ENCODE results near the gene SUPV3L1.
"Not testable (repeated sequence)": the region's sequence is repeated elsewhere in the genome, so short reads cannot be mapped to it uniquely, and the experiment has no call there.

SUPV3L1 gene

DNA sequence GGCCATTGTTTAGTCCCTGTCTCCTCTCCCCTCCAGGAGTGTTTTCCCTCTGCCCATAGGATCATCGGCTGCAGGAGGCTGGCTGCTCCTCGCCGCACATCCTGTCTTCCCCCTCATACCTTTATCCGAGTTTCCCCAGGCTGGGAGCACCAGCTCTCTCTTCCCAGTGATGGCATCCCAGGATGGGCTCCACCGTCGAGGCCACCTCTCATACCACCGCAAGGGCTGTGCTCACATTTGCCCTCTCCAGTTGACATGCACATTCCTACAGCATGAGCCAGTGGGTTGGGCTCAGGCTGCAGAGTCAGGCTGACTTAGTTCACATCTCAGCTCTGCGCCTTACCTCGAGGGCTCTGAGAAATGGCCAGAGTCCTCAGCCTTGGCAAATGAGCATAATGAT is 52.2 kb downstream of the SUPV3L1 start:
- DNase-seq (ENCODE audit: low spot score): no peak

DNA sequence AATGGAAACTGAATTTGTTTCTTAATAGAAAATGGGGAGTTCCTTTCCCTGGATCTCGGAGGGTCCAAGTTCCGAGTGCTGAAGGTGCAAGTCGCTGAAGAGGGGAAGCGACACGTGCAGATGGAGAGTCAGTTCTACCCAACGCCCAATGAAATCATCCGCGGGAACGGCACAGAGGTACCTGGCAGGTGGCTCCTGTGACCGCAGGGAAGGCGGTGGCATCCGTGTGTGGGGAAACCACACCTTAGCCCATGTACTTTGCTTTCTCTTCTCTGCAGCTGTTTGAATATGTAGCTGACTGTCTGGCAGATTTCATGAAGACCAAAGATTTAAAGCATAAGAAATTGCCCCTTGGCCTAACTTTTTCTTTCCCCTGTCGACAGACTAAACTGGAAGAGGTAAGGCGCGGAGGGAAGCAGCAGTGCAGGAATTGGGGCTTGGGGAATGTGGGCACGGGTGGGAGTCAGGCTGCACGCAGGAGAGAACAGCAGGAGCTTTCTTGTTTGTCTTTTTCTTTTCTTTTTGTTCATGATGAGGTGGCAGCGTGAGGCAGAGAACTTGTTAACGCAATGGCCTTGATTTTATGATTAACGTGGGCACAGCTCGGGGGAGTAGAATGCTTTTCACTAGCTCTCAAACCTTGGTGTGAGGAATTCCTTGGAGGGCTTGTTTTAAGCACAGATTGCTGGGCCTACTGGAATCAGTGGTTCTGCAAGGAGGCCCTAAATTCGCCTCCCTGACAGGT is 52.9 kb downstream of the SUPV3L1 start:
- DNase-seq (ENCODE audit: low spot score): no peak

DNA sequence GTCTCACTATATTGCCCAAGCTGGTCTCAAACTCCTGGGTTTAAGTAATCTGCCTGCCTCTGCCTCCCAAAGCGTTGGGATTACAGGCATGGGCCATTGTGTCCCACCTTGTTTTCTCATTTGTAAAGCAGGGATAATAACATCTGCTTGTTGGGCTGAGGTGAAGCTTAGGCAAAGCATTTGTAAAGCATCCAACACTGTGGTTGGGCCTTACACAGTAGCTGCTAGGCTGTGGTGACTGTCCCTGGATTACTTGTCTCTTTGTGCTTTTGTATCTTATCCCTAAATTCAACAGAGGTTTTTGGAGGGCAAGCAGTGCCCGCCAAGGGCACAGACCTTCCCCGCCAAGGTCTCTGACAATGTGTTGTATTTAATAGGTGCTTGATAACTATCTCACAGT is 54.4 kb downstream of the SUPV3L1 start:
- no peak for DNase-seq (ENCODE audit: low spot score)

DNA sequence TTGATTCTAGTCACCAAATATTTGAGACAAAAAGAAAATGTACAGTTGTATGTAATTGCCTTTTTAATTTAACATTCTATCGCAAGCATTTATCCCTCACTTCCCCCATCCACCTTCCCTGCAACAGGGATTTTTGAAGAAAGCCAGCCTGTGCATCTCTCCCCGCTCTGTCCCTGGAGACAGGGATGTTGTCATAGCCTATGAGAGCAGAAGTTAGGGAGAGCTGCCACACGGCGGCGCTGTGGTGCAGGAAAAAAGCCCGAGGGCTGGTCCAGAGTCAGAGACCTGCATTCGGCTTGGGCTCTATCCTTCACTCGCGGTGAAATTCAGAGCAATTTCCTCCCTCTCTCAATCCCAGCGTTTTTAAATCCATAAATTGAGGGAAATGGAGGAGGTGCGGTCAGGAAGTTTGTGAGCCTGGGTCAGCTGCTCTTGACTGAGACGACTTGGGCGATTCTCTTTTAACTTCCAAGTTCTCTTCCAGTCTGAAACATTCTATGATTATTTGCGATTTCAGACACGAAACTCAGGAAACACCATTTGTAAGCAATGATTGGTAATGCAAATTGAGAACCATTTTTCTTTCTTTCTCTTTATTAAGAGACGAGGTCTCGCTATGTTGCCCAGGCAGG is 57.6 kb downstream of the SUPV3L1 start:
- peak; percentile 87 for DNase-seq (ENCODE audit: low spot score)

DNA sequence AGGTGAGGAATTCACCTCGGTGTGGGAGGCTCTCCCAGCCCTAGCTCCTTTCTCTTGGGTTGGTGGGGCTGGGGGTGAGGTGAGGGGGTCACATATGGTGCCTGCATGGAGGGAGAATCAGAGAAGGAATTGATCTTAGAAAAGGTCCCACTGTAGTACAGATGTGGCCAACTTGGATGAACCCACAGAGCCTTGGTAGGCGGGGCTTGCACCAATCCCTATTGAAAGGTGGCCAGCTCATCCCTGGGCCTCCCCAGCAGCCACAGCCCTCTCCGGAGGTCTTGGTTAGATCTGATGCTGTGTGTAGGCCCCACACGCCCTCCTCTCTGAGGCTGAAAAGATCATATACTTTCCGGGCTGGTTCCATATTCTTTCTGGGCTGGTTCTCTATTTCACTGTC is 59.1 kb downstream of the SUPV3L1 start:
- no peak for DNase-seq (ENCODE audit: low spot score)

DNA sequence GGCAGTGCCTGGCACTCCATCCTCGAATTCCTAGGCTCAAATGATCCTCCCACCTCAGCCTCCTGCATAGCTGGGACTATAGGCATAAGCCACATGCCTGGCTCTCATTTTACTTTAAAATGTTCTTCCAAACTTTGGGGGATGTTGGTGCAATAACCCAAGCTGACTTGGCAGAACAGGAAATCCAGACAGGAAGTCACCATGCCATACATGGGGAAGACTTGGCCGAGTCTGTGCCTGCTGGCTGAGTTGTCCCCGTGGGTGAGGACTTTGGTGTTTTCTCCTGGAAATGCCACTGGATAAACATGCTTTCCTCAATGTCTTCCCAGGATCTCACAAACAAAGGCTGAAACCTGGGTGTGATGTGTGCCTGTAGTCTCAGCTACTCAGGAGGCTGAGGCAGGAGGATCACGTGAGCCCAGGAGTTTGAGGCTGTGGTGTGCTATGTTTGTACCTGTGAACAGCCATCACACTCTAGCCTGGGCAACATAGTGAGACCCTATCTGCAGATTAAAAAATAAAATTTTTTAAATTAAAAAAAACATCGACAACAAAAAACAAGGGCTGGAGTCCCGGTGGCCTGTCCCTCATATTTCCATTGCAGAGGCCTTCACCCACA is 59.9 kb downstream of the SUPV3L1 start:
- DNase-seq (ENCODE audit: low spot score): no peak

DNA sequence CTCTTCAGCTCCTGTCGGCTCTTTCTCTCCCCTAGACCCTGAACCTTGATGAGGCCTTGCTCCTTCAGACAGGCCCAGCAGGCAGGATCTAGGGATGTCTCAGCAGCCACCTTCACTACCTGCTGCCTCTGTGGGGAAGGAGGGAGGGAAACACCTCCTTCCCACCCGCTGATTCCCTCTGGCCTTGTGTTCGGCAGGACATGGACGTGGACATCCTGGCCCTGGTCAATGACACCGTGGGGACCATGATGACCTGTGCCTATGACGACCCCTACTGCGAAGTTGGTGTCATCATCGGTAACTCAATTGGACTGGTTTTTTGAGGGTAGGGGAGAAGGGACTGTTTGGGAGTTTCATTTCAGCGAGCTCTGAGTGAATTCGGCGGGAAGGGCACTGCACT is 60.4 kb downstream of the SUPV3L1 start:
- DNase-seq (ENCODE audit: low spot score): no peak

DNA sequence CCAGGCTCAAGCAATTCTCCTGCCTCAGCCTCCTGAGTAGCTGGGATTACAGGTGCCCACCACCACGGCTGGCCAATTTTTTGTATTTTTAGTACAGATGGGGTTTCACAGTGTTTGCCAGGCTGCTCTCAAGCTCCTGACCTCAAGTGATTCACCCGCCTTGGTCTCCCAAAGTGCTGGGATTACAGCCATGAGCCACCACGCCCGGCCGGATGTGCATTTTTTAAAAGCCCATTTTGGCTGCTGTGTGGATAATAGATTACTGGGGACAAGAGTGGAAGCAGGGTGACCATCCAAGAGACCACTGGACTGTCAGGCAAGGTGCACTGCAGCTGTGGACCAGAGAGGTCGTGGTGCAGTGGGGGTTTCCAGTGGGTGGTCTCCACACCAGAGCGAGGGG is 61.5 kb downstream of the SUPV3L1 start:
- no peak for DNase-seq (ENCODE audit: low spot score)

DNA sequence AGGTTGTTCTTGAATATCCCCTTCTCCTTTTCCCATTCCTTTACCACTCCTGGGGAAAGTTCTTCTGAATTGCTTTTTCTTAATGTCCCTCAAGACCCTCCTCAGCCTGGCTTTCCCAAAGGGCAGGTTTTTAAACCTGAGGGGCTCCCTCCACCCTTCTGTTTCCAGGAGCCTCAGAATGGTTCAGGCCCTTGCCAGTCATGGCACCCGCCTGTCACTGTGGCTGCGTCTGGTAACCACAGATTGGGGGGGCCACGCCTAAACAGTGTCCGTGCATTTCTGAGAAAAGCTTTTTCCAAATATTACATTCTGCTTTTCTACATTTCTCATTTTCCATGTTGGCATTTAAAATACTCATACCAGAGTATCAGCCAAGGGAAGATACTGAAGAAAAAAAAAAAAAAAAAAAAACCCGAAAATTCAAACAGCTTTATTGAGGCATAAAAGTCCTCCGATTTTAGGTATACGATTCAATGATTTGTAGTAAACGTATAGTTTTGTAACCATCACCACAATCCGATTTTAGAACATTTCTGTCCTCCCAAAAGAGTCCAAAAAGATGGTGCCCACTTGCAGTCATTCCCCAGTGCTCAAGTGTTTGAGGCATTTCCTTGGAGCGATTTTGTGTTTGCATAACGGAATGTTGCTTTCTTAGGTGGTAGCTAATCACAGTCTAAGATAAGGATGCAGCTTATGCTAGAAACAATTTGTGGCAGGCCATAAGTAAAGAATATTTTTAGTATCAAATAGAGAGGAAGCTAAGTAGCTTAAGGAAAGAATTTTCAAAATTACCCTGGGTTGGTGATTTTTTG is 62.2 kb downstream of the SUPV3L1 start:
- no peak for DNase-seq (ENCODE audit: low spot score)

DNA sequence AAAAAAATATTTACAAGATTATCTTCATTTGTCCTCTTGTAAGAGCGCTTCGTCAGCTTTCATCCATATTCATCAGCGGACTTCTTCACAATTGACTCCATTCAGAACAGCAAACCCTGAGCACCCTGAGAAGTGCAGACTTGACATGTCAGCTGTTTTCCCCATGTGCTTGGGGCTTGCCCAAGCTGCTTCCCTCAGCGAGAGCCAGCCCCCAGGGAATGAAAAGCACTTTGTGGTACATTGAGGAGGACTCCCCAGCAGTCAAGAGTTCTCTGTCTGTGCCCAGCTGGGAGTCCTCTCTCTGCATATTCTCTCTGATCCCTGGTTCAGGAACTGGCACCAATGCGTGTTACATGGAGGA is 62.8 kb downstream of the SUPV3L1 start:
- no peak for DNase-seq (ENCODE audit: low spot score)

DNA sequence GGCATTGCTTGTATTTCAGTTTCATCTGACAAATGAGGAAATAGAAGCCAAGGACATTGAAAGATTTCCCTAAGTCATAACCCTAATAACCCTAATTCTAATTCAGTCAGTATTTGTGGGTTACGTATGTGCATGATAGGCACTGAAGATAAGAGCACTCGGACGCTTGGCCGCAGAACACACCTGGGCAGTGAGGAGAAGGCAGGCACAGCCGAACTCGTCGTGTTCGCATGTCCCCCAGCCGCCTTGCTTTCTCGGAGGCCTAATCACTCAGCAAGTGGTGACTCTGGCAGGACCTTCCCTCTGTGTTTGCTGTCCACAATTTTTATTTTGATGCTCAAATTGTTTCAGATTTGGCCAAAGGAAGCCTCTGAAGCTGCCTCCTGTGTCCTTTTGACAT is 63.8 kb downstream of the SUPV3L1 start:
- no peak for DNase-seq (ENCODE audit: low spot score)

DNA sequence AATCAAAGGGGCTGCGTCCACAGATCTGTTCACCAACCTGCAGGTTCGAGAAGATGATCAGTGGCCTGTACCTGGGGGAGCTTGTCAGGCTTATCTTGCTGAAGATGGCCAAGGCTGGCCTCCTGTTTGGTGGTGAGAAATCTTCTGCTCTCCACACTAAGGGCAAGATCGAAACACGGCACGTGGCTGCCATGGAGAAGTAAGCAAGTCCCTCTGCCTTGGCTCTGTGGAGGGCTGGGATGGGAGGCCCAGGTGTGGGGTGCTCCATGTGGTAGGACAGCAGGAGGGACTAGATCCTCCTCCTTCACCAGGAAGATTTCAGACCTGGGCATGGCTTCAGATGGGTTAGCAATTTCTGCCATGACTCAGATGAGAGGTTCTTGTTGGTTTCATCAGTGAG is 66.0 kb downstream of the SUPV3L1 start:
- DNase-seq (ENCODE audit: low spot score): no peak

DNA sequence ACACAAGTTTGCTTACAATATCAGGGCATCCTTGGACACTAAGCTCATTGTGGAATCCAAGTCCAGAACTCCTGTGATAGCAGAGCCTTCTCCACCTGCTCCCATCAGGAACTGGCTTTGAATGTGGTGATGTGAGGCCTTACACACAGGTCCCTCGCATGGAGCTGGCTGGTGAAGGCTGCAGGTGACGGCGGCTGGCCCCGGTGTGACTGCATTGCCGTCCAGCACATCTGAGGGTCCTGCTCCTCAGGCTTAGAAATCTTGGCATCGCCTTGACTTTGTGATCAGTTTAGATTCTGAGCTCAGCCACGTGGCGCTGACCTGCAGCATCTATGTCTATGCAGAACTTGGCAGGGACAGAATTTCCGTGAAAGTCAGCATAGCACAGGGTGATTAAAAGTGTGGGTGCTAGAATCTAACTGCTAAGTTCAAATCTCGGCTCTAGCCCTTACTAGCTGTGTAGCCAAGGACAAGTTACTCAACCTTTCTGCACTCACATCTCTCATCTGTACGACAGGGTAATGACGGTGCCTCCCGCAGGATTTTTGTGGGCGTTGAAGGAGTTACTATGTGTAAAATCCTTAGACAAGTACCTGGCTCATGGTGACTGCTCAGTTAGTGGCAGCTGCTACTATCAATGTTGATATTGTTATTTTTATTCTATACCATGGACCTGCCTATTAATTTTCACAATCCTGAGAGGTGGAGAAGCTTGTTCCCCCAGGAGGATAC is 66.7 kb downstream of the SUPV3L1 start:
- DNase-seq (ENCODE audit: low spot score): no peak

DNA sequence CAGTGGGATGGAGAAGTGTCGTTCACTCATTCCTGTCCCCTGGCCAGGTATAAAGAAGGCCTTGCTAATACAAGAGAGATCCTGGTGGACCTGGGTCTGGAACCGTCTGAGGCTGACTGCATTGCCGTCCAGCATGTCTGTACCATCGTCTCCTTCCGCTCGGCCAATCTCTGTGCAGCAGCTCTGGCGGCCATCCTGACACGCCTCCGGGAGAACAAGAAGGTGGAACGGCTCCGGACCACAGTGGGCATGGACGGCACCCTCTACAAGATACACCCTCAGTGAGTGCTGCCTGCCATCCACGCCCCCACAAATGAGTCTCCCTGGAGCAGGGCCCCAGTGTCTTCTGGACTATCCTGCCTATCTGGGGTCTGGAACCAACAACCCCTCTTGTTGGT is 67.3 kb downstream of the SUPV3L1 start:
- no peak for DNase-seq (ENCODE audit: low spot score)

DNA sequence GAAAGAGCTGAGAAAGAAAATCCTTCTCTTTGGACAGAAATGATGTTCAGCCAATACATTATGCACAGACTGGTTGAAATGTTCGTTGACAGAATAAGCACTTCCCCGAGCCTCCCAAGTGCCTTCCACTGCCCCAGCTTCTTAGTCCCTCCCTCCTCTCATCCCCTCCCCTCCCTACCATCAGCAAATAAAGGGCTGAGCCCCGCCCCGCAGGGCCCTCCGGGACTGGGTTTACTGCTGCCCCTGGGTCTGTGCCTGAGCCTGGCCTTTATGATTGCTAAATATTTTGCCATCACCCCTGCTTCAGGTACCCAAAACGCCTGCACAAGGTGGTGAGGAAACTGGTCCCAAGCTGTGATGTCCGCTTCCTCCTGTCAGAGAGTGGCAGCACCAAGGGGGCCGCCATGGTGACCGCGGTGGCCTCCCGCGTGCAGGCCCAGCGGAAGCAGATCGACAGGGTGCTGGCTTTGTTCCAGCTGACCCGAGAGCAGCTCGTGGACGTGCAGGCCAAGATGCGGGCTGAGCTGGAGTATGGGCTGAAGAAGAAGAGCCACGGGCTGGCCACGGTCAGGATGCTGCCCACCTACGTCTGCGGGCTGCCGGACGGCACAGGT is 68.2 kb downstream of the SUPV3L1 start:
- DNase-seq (ENCODE audit: low spot score): no peak

DNA sequence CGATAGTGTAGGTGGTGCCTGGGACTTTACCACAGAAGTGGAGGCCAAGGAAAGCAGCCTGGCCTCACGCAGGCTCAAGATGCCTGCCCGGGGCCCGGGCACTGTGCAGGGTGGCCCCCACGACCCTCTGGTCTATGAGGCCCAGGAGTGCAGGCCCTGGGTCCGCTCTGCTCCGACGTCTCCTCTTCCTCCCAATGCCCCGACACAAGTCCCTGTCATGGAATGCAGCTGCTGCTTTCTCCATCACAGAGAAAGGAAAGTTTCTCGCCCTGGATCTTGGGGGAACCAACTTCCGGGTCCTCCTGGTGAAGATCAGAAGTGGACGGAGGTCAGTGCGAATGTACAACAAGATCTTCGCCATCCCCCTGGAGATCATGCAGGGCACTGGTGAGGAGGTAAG is 70.0 kb downstream of the SUPV3L1 start:
- DNase-seq (ENCODE audit: low spot score): no peak

DNA sequence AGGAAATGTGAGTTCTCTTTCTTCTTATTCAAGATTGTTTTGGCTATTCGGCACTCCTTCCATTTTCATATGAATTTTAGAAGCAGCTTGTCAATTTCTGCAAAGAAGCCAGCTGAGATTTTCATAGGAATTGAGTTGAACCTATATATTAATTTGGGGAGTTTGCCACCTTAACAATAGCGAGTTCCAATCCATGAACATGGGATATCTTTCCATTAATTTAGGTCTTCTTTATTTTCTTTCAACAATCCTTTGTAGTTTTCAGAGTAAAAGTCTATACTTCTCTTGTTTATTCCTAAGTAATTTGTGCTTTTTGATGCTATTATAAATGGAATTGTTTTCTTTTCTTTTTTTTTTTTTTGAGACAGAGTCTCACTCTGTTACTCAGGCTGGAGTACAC is 71.4 kb downstream of the SUPV3L1 start:
- DNase-seq (ENCODE audit: low spot score): not testable (repeated sequence)

DNA sequence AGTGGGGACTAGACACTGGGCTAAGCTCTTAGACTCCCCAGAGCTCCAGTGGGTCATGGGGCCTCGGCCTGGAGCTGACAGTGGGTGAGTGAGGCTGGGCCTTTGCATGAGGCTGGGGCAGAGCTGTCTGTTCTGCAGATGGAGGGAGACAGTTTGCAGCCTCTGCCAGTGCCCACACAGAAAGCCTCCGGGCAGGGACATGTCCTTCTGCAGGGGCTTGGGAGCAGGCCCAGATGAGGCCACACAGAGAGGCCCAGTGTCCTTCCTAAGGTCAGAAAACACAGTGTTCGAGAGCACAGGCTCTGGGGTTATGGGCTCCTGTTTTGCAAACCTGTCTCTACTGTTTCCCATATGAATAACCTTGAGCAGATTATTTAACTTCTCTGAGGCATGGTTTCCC is 73.1 kb downstream of the SUPV3L1 start:
- no peak for DNase-seq (ENCODE audit: low spot score)

DNA sequence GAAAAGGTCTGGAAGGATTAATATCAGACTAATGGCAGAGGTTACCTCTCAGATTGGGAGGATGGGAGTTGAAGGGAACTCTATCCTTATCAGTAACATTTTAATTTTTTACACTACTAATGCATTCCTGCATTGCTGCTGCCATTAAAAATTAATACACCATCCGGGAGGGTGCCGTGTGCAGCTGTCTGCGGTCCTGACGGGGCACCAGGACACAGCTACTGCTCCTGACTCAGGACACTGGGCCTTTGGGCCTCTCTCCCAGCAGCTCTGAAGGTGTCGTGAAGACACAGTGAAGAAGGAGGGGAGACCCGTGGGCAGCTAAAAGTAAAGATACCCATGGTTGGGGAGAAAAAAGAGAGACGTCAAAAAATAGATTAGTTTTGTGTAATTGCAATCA is 74.8 kb downstream of the SUPV3L1 start:
- DNase-seq (ENCODE audit: low spot score): no peak
